ENCODE measurements around the gene RSRP1.
"Not testable (repeated sequence)": the region's sequence is repeated elsewhere in the genome, so short reads cannot be mapped to it uniquely, and the experiment has no call there.

The RSRP1 gene

GRCh38 chr1:25256578-25256965 is 9.3 kb upstream of the RSRP1 start:
- no peak for DNase-seq (ENCODE audit: low read depth in 2 of 2)

- DNase-seq (ENCODE audit: low read depth in 2 of 2) = no peak
Measured at GRCh38 chr1:25255706-25256577, 8.7 kb upstream of the RSRP1 start.

- DNase-seq (ENCODE audit: low read depth in 2 of 2) = no peak
Measured at GRCh38 chr1:25253911-25254310, 6.7 kb upstream of the RSRP1 start.

- no peak for DNase-seq (ENCODE audit: low read depth in 2 of 2)
Measured at GRCh38 chr1:25247829-25248754, 838 bp upstream of the RSRP1 start.

GRCh38 chr1:25246600-25247023 is 642 bp downstream of the RSRP1 start:
- DNase-seq (ENCODE audit: low read depth in 2 of 2) = no peak

GRCh38 chr1:25245809-25246599 is 1.2 kb downstream of the RSRP1 start:
- no peak for DNase-seq (ENCODE audit: low read depth in 2 of 2)

GRCh38 chr1:25245393-25245792 is 1.9 kb downstream of the RSRP1 start:
- DNase-seq (ENCODE audit: low read depth in 2 of 2) = no peak

GRCh38 chr1:25243907-25244306 is 3.3 kb downstream of the RSRP1 start:
- DNase-seq (ENCODE audit: low read depth in 2 of 2) = no peak

GRCh38 chr1:25239681-25240541 is 7.3 kb downstream of the RSRP1 start:
- peak; percentile 82 to 91 for DNase-seq (ENCODE audit: low read depth in 2 of 2)

- no peak for DNase-seq (ENCODE audit: low read depth in 2 of 2)
Measured at GRCh38 chr1:25238046-25238445, 9.2 kb downstream of the RSRP1 start.

GRCh38 chr1:25236261-25236660 is 11.0 kb downstream of the RSRP1 start:
- not testable (repeated sequence) for DNase-seq (ENCODE audit: low read depth in 2 of 2)

- DNase-seq (ENCODE audit: low read depth in 2 of 2) = not testable (repeated sequence)
Measured at GRCh38 chr1:25235411-25235810, 11.8 kb downstream of the RSRP1 start.

GRCh38 chr1:25232866-25233784 is 14.1 kb downstream of the RSRP1 start:
- peak in 1 of 2 donors; percentile 45 for DNase-seq (ENCODE audit: low read depth in 2 of 2)

GRCh38 chr1:25232027-25232865 is 15.0 kb downstream of the RSRP1 start, which contains the start of gene SYF2:
SYF2 (minus strand) TSS chr1:25232502; CDS start chr1:25232467, 35 bp downstream.
- DNase-seq (ENCODE audit: low read depth in 2 of 2) = peak; percentile 83 to 87

- no peak for DNase-seq (ENCODE audit: low read depth in 2 of 2)
Measured at GRCh38 chr1:25223471-25223870, 23.8 kb downstream of the RSRP1 start.

- no peak for DNase-seq (ENCODE audit: low read depth in 2 of 2)
Measured at GRCh38 chr1:25222606-25223005, 24.6 kb downstream of the RSRP1 start.

GRCh38 chr1:25220666-25221065 is 26.6 kb downstream of the RSRP1 start:
- DNase-seq (ENCODE audit: low read depth in 2 of 2) = no peak

GRCh38 chr1:25219661-25220251 is 27.5 kb downstream of the RSRP1 start:
- DNase-seq (ENCODE audit: low read depth in 2 of 2) = no peak

Measured in activated CD4-positive, alpha-beta T cell treated with anti-CD3 and anti-CD28 coated beads for 24 hours (primary cell).